ENCODE results near the gene TNK2.

Gene TNK2

DNA sequence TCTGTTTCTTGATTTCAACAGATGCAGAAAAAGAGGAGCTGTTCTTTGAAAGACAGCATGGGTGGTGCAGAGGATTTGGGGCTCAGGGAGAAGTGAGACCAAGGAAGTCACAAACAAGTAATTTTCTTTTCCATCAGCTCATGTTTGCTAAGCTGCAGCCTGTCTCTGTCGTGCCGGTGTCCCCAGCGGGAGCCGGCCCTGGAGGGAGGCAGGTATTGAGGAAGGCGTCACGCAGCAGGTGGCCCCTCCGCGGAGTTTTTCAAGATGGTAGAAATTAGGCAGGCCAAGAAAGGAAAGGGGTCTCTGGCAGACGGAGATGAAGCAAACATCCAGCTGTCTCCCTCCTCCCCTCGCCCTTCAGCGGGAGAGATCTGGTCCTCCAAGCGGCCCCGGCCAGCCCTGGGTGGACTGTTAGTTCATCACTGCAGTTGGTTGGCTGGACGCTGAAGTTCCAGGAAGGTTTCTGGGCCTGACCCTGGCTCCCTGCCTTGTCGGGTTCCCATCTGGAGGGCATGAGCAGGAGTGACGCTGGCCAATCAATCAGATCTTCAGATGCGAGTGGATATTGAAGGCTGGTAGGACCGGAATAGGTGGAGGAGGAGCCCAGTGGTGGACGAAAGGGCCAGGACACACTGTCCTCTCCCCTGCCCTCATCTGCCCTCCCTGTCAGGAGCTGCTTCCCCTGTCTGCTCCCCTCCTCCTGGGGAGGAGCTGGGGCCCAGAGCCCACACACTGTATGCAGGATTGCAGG is 68.9 kb downstream of the TNK2 start:
- ChIA-PET POLR2A (no interaction called here), CTCF (interaction anchor here (0.6 kb wide), 1 partner anchor 1472 kb away, joined by 3 read pairs; no protein-coding TSS in a partner anchor)
- TF ChIP-seq LEF1 (IDR thresholded peaks at IDR 0.05; ENCODE audit: borderline replicate concordance) (no peak), ELF4 (IDR thresholded peaks at IDR 0.05) (no peak), FOXM1 (IDR thresholded peaks at IDR 0.05; ENCODE audit: borderline replicate concordance) (no peak), BHLHE40 (IDR thresholded peaks at IDR 0.05; ENCODE audit: borderline replicate concordance) (no peak), L3MBTL2 (conservative IDR thresholded peaks at IDR 0.05) (no peak), CTBP1 (IDR thresholded peaks at IDR 0.05; ENCODE audit: borderline replicate concordance) (no peak)
- TF ChIP-seq, protein P1, sequence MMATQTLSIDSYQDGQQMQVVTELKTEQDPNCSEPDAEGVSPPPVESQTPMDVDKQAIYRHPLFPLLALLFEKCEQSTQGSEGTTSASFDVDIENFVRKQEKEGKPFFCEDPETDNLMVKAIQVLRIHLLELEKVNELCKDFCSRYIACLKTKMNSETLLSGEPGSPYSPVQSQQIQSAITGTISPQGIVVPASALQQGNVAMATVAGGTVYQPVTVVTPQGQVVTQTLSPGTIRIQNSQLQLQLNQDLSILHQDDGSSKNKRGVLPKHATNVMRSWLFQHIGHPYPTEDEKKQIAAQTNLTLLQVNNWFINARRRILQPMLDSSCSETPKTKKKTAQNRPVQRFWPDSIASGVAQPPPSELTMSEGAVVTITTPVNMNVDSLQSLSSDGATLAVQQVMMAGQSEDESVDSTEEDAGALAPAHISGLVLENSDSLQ (IDR thresholded peaks at IDR 0.05), result no peak
- no peak for DNase-seq (ENCODE audit: extremely low spot score)

DNA sequence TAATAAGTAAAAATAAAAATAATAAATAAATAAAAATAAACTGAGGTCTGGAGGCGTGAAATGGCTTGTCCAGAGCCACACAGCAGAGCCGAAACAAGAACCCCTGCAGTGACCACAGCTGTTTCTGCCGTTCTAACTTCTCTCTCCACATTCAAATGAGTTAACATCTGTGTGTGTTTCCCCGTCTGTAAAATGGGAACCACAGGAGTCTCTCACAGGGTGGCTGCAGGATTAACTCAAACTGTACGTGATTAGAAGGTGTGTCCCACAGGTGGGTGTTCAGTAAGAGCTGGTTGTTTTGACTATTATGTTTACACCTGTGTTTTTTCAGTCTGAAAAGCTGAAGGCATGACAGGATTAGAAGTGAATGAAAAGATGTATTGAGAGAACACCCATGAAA is 69.6 kb downstream of the TNK2 start:
- DNase-seq (ENCODE audit: extremely low spot score), result no peak
- ChIA-PET POLR2A (no interaction called here), CTCF (interaction anchor here (0.6 kb wide), 1 partner anchor 1473 kb away, joined by 3 read pairs; no protein-coding TSS in a partner anchor)
- TF ChIP-seq ARNT (IDR thresholded peaks at IDR 0.05) (no peak), NFRKB (IDR thresholded peaks at IDR 0.05) (no peak)
- TF ChIP-seq, protein P1 (IDR thresholded peaks at IDR 0.05), result no peak

GRCh38 chr3:195836476-195837135 is 71.7 kb downstream of the TNK2 start:
- TF ChIP-seq TARDBP (IDR thresholded peaks at IDR 0.05), result no peak
- no peak for TF ChIP-seq SUZ12 (IDR thresholded peaks at IDR 0.05)
- TF ChIP-seq CTBP1 (IDR thresholded peaks at IDR 0.05; ENCODE audit: borderline replicate concordance), result no peak
- no peak for TF ChIP-seq HDGF (IDR thresholded peaks at IDR 0.05; ENCODE audit: borderline replicate concordance)
- TF ChIP-seq BHLHE40 (IDR thresholded peaks at IDR 0.05; ENCODE audit: borderline replicate concordance), result no peak
- no peak for TF ChIP-seq FOXM1 (IDR thresholded peaks at IDR 0.05; ENCODE audit: borderline replicate concordance)
- no peak for TF ChIP-seq ARNT (IDR thresholded peaks at IDR 0.05)
- no peak for TF ChIP-seq NFRKB (IDR thresholded peaks at IDR 0.05)
- TF ChIP-seq ZNF384 (IDR thresholded peaks at IDR 0.05), result no peak
- TF ChIP-seq L3MBTL2 (conservative IDR thresholded peaks at IDR 0.05), result no peak
- no peak for TF ChIP-seq FOXK2 (IDR thresholded peaks at IDR 0.05)
- TF ChIP-seq, protein P1 (IDR thresholded peaks at IDR 0.05), result no peak
- TF ChIP-seq LEF1 (IDR thresholded peaks at IDR 0.05; ENCODE audit: borderline replicate concordance), result no peak
- TF ChIP-seq FOXA1 (IDR thresholded peaks at IDR 0.05), result no peak
- no peak for TF ChIP-seq SP1 (IDR thresholded peaks at IDR 0.05)
- TF ChIP-seq ELF4 (IDR thresholded peaks at IDR 0.05), result no peak
- POLR2A ChIA-PET, result no interaction called here
- no peak for DNase-seq (ENCODE audit: extremely low spot score)
- CTCF ChIA-PET, result no interaction called here

DNA sequence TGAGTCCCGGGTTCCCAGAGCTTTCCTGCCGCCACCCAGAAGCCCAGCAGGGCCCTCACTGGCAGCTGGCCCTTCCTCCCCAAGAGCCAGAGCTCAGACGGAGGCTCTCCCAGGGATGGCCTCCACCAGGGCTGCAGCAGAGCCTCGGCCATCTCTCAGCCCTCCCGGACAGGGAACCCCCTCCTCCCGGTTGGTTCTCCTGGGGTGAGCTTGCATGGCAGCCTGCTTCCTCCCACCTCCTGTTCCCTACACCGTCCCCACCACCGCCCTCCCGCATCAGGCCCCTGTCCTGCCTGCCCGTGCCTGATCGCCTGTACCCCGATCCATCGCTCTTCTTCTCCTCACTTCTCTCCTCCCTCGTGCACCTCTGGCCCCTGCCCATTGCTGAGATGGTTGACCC is 72.6 kb downstream of the TNK2 start:
- CTCF ChIA-PET, result no interaction called here
- no peak for TF ChIP-seq L3MBTL2 (conservative IDR thresholded peaks at IDR 0.05)
- TF ChIP-seq BHLHE40 (IDR thresholded peaks at IDR 0.05; ENCODE audit: borderline replicate concordance), result no peak
- no peak for TF ChIP-seq LEF1 (IDR thresholded peaks at IDR 0.05; ENCODE audit: borderline replicate concordance)
- no peak for TF ChIP-seq ZNF384 (IDR thresholded peaks at IDR 0.05)
- no peak for TF ChIP-seq CTBP1 (IDR thresholded peaks at IDR 0.05; ENCODE audit: borderline replicate concordance)
- no peak for TF ChIP-seq FOXK2 (IDR thresholded peaks at IDR 0.05)
- no peak for TF ChIP-seq TARDBP (IDR thresholded peaks at IDR 0.05)
- no peak for TF ChIP-seq SUZ12 (IDR thresholded peaks at IDR 0.05)
- POLR2A ChIA-PET, result no interaction called here
- no peak for DNase-seq (ENCODE audit: extremely low spot score)

- CTCF ChIA-PET, result interaction anchor here (0.6 kb wide), 1 partner anchor 59 kb away, joined by 4 read pairs; no protein-coding TSS in a partner anchor
- no peak for DNase-seq (ENCODE audit: extremely low spot score)
- POLR2A ChIA-PET, result no interaction called here
- no peak for TF ChIP-seq NFRKB (IDR thresholded peaks at IDR 0.05)
- TF ChIP-seq CTBP1 (IDR thresholded peaks at IDR 0.05; ENCODE audit: borderline replicate concordance), result no peak
- TF ChIP-seq ZNF384 (IDR thresholded peaks at IDR 0.05), result no peak
- no peak for TF ChIP-seq SUZ12 (IDR thresholded peaks at IDR 0.05)
- no peak for TF ChIP-seq BHLHE40 (IDR thresholded peaks at IDR 0.05; ENCODE audit: borderline replicate concordance)
- TF ChIP-seq FOXK2 (IDR thresholded peaks at IDR 0.05), result no peak
These were observed 73.4 kb downstream of the TNK2 start for GRCh38 chr3:195834675-195835583.

GRCh38 chr3:195829897-195830254 is 78.5 kb downstream of the TNK2 start:
- POLR2A ChIA-PET, result no interaction called here
- TF ChIP-seq FOXA1 (IDR thresholded peaks at IDR 0.05) (no peak), LEF1 (IDR thresholded peaks at IDR 0.05; ENCODE audit: borderline replicate concordance) (no peak)
- DNase-seq (ENCODE audit: extremely low spot score), result no peak
- CTCF ChIA-PET, result no interaction called here
